HepG2 (cell line): ENCODE data around the gene PTTG1. TPM values are rescaled to one million over a fixed set of nuclear protein-coding genes. Genes with fewer than 3 reads are reported as not detected.
A peak's percentile ranks its signal among the peaks of the same experiment; 100 is the strongest.

Source experiments
- BATF2 ChIP-seq: sonication (generic); formaldehyde crosslinking; IDR thresholded peaks from 2 replicates; pipeline ENCODE4 v1.8.0; 2022; ENCODE audit warnings: mild to moderate bottlenecking, missing genetic modification reagents, moderate library complexity
- RFXANK ChIP-seq: IDR thresholded peaks from 2 replicates; pipeline ENCODE4 v1.6.1; 2016
- RORA ChIP-seq: sonication (generic); formaldehyde crosslinking; IDR thresholded peaks from 2 replicates; pipeline ENCODE4 v1.5.0; 2020; ENCODE audit warnings: mild to moderate bottlenecking, missing genetic modification reagents, moderate library complexity
- SMAD3 ChIP-seq: sonication (generic); formaldehyde crosslinking; IDR thresholded peaks from 2 replicates; pipeline ENCODE4 v1.4.0; 2020; ENCODE audit warnings: missing genetic modification reagents
- TP53 ChIP-seq: sonication (generic); formaldehyde crosslinking; conservative IDR thresholded peaks from 2 replicates; pipeline ENCODE4 v1.4.0; 2020; ENCODE audit warnings: missing genetic modification reagents
- ZNF234 ChIP-seq: sonication (generic); formaldehyde crosslinking; conservative IDR thresholded peaks from 2 replicates; pipeline ENCODE4 v1.5.1; 2020; ENCODE audit warnings: mild to moderate bottlenecking, missing genetic modification reagents
- ZNF296 ChIP-seq: sonication (generic); formaldehyde crosslinking; conservative IDR thresholded peaks from 2 replicates; pipeline ENCODE4 v1.5.0; 2020; ENCODE audit warnings: mild to moderate bottlenecking, missing genetic modification reagents
- ZNF3 ChIP-seq: IDR thresholded peaks from 2 replicates; pipeline ENCODE4 v1.7.0; 2017; ENCODE audit warnings: inconsistent platforms
- ZNF33B ChIP-seq: sonication (generic); formaldehyde crosslinking; IDR thresholded peaks from 2 replicates; pipeline ENCODE4 v1.5.1; 2020; ENCODE audit warnings: mild to moderate bottlenecking, missing genetic modification reagents
- ZNF407 ChIP-seq: sonication (generic); formaldehyde crosslinking; IDR thresholded peaks from one replicate; pipeline ENCODE4 v1.5.1; 2020; ENCODE audit warnings: mild to moderate bottlenecking, missing genetic modification reagents; ENCODE audit errors: not compliant biosample characterization
- ZNF567 ChIP-seq: sonication (generic); formaldehyde crosslinking; IDR thresholded peaks from 2 replicates; pipeline ENCODE4 v1.8.1; 2023; ENCODE audit warnings: mild to moderate bottlenecking, missing genetic modification reagents, borderline replicate concordance
- ZNF703 ChIP-seq: sonication (generic); formaldehyde crosslinking; IDR thresholded peaks from 2 replicates; pipeline ENCODE4 v1.5.1; 2020; ENCODE audit warnings: missing genetic modification reagents, mild to moderate bottlenecking, moderate library complexity, borderline replicate concordance
- ZNF747 ChIP-seq: sonication (generic); formaldehyde crosslinking; IDR thresholded peaks from 2 replicates; pipeline ENCODE4 v1.8.1; 2023; ENCODE audit warnings: missing genetic modification reagents, mild to moderate bottlenecking, borderline replicate concordance
- ZNF761 ChIP-seq: sonication (generic); formaldehyde crosslinking; conservative IDR thresholded peaks from 2 replicates; pipeline ENCODE4 v1.4.0; 2020; ENCODE audit warnings: mild to moderate bottlenecking, missing genetic modification reagents
- ZNF780A ChIP-seq: sonication (generic); formaldehyde crosslinking; IDR thresholded peaks from 2 replicates; pipeline ENCODE4 v1.8.0; 2022; ENCODE audit warnings: mild to moderate bottlenecking, missing genetic modification reagents, moderate library complexity
- ZNF879 ChIP-seq: sonication (generic); formaldehyde crosslinking; IDR thresholded peaks from 2 replicates; pipeline ENCODE4 v1.8.1; 2023; ENCODE audit warnings: missing genetic modification reagents
- polyA plus RNA-seq, 8 experiments: library from polyadenylated mRNA; depleted of rRNA in 3 of 8; stranded (reverse) in 7 of 8; unstranded in 1 of 8; fragments of >200 nt; fragmentation: Illumina TruSeq in 4 of 8; extraction: Trizol in 4 of 8; gene quantifications; 2 replicates each; pipeline versions ENCODE4 v1.2.1 to v1.2.3, GENCODE V29; 2011 to 2016; ENCODE audit warnings: low read depth in 4 of 8, missing spikeins in 1 of 8, mixed read lengths in 1 of 8; ENCODE audit not compliant: insufficient read depth in 1 of 8
- total RNA-seq, 5 experiments: library from RNA; depleted of rRNA; stranded (reverse); fragments of >200 nt; fragmentation: Illumina TruSeq; extraction: Trizol; gene quantifications; 2 replicates each; pipeline ENCODE4 v1.2.3, GENCODE V29; 2016; ENCODE audit warnings: low read depth in 1 of 5
- TF ChIP-seq, protein P1 (sequence below), 2 experiments: fragments of 450-650 bp in 1 of 2; sonication (generic) in 1 of 2; formaldehyde crosslinking; IDR thresholded peaks; 2 replicates each; pipeline versions ENCODE4 v1.5.0 to v1.8.0; 2020 to 2022; ENCODE audit warnings: mild to moderate bottlenecking in 1 of 2, missing genetic modification reagents in 1 of 2
- TF ChIP-seq, protein P2 (sequence below): IDR thresholded peaks from 2 replicates; pipeline ENCODE4 v1.6.1; 2016; ENCODE audit warnings: control low read depth

Gene PTTG1
- total and polyA plus RNA-seq, 2 of the 13 experiments (the other 11 are each of a cell fraction or from before 2014, with no cell fraction given), result 102 to 161 TPM

DNA sequence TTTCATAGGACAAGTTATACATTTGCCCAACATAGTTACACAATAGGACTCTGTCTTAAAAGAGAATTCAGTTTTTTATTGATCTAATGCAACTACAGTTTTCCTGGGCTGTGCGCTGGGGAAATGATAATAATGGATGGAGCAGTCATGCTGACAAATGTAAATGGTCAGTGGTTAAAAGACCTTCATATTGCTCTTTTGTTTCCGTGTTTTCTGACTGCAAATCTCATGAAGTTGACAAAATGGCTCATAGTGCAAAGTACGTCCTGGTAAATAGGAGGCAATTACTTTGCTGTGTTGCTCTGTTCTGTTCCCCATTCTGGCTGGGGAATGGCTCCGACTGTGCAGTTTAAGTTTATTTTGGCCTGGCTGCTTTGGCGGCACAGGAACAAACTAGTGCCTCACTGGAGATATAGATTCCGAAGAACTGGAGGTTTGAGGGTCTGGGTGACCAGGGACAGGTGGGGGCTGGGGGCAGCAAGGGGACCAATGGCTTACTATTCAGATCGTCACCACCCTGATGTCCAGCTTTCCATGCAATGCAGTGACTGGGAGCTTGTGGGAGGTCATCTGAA is 54.3 kb downstream of the PTTG1 start (continued):
- no peak for TF ChIP-seq ZNF761
- no peak; the same call in 1 of the 2 replicates for TF ChIP-seq ZNF703
- no peak for TF ChIP-seq ZNF780A (CRISPR knock-in tag)
- TF ChIP-seq ZNF747 (CRISPR knock-in tag), result peak; percentile 77; the same call in 1 of the 2 replicates
- TF ChIP-seq ZNF296 (CRISPR knock-in tag), result no peak
- TF ChIP-seq BATF2 (CRISPR knock-in tag), result 0 out of 2 replicates have a peak, but pooled peaks have one; percentile 52
- TF ChIP-seq ZNF407, result no peak
- no peak for TF ChIP-seq ZNF3 (CRISPR knock-in tag)
- 0 out of 2 replicates have a peak, but pooled peaks have one; percentile 69 for TF ChIP-seq TP53 (CRISPR knock-in tag)
- no peak for TF ChIP-seq RFXANK (CRISPR knock-in tag)
- TF ChIP-seq ZNF567 (CRISPR knock-in tag), result no peak
- no peak for TF ChIP-seq ZNF33B (CRISPR knock-in tag)
- TF ChIP-seq ZNF879 (CRISPR knock-in tag), result no peak
- peak; percentile 35; the same call in 1 of the 2 replicates for TF ChIP-seq SMAD3
- TF ChIP-seq ZNF234, result no peak
- TF ChIP-seq, protein P1, sequence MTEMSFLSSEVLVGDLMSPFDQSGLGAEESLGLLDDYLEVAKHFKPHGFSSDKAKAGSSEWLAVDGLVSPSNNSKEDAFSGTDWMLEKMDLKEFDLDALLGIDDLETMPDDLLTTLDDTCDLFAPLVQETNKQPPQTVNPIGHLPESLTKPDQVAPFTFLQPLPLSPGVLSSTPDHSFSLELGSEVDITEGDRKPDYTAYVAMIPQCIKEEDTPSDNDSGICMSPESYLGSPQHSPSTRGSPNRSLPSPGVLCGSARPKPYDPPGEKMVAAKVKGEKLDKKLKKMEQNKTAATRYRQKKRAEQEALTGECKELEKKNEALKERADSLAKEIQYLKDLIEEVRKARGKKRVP (CRISPR knock-in tag; IDR thresholded peaks at IDR 0.05), result peak in 1 of 2 experiments; percentile 88; a peak in 2 of 4 replicates
- TF ChIP-seq RORA (CRISPR knock-in tag), result no peak
- TF ChIP-seq, protein P2, sequence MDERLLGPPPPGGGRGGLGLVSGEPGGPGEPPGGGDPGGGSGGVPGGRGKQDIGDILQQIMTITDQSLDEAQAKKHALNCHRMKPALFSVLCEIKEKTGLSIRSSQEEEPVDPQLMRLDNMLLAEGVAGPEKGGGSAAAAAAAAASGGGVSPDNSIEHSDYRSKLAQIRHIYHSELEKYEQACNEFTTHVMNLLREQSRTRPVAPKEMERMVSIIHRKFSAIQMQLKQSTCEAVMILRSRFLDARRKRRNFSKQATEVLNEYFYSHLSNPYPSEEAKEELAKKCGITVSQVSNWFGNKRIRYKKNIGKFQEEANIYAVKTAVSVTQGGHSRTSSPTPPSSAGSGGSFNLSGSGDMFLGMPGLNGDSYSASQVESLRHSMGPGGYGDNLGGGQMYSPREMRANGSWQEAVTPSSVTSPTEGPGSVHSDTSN (CRISPR knock-in tag), result no peak
